Right cardiac atrium (tissue), 5 donors: ENCODE measurements around the gene KRTAP10-7. TPM values are rescaled to one million over a fixed set of nuclear protein-coding genes. Genes with fewer than 3 reads are reported as not detected.
"Not testable (repeated sequence)": the region's sequence is repeated elsewhere in the genome, so short reads cannot be mapped to it uniquely, and the experiment has no call there.

Source experiments
- ATAC-seq, 2 donors: fragments of 200-7000 bp; cut with Tn5 transposase; one replicate each; pipeline versions ENCODE4 v1.8.0 to v1.9.1; 2020; ENCODE audit warnings: moderate library complexity in 2 of 2, mild to moderate bottlenecking in 1 of 2
- DNase-seq, 3 donors: peaks; one replicate each; pipeline ENCODE4 v3.0.0-alpha.2; 2020
- H3K27ac ChIP-seq: one replicate; pipeline ENCODE4 v1.5.1; 2013; ENCODE audit warnings: mild to moderate bottlenecking, low read length, control low read depth, moderate library complexity
- H3K27me3 ChIP-seq: one replicate; pipeline ENCODE4 v1.6.1; 2013; ENCODE audit not compliant: control insufficient read depth, insufficient read depth
- H3K4me1 ChIP-seq: one replicate; pipeline ENCODE4 v1.6.1; 2013; ENCODE audit warnings: low read length; ENCODE audit not compliant: control insufficient read depth, insufficient read depth
- H3K4me3 ChIP-seq: one replicate; pipeline ENCODE4 v1.5.1; 2013; ENCODE audit warnings: low read length, control low read depth
- H3K9me3 ChIP-seq: one replicate; pipeline ENCODE4 v1.6.1; 2013; ENCODE audit warnings: low read length; ENCODE audit not compliant: control insufficient read depth
- WGBS: extraction: QIAGEN DNeasy Blood & Tissue Kit; methylation state at CpG from one replicate; pipeline ENCODE4 v1.1.7; 2013; 5-methylcytosine and 5-hydroxymethylcytosine counted together
- intact Hi-C, 4 donors: fragments of 100-400 bp; cut with DNase I; formaldehyde crosslinking; loops; one replicate each; pipeline versions ENCODE4 v1.11.0 to v1.14.0; 2022 to 2023
- polyA plus RNA-seq: library from polyadenylated mRNA; stranded (reverse); fragments of 200-250 nt; gene quantifications from one replicate; pipeline ENCODE4 v1.2.3, GENCODE V29; 2013
- total RNA-seq, 4 donors: library from RNA; stranded (reverse); fragmentation: NEBNext Ultra II Directional; extraction: Animal tissue kit (Norgen Biotek cat#: 25700); gene quantifications; one replicate each; pipeline ENCODE4 v1.2.1, GENCODE V29; 2021
- donor health status: healthy with polysubstance abuse.
- donor health status: DM: no; HTN: yes; CAD: no.
- donor health status: DM: no; HTN: no; CAD: no.
- donor health status: DM: no; HTN: yes; CAD: no; lungs with severe emphysema.
- donor health status: DM: yes; HTN: yes; CAD: no.

The KRTAP10-7 gene
- total and polyA plus RNA-seq, 5 donors, result not detected

GRCh38 chr21:44640761-44641160 is 40.4 kb downstream of the KRTAP10-7 start:
- Histone ChIP-seq H3K27me3 (no peaks in the 10 kb centered on the region), H3K9me3 (peaks cover 4% of the 10 kb centered on the region), H3K27ac (no peak overlapping the region), H3K4me3 (no peak overlapping the region), H3K4me1 (no peaks in the 10 kb centered on the region)
- 84% methylated on average over 5 of the region's 5 CpGs for WGBS
- no peak for ATAC-seq
- no peak for DNase-seq
- intact Hi-C loops, result no loop called here

- no peak for ATAC-seq
- Histone ChIP-seq H3K4me1 (no peaks in the 10 kb centered on the region), H3K27ac (no peak overlapping the region), H3K9me3 (peaks cover 4% of the 10 kb centered on the region), H3K4me3 (no peak overlapping the region), H3K27me3 (no peaks in the 10 kb centered on the region)
- intact Hi-C loops, result no loop called here
- WGBS, result 61% methylated on average over 14 of the region's 14 CpGs
- no peak for DNase-seq
Measured at GRCh38 chr21:44643741-44644310, 43.4 kb downstream of the KRTAP10-7 start.

GRCh38 chr21:44644878-44645277 is 44.5 kb downstream of the KRTAP10-7 start:
- H3K27me3 ChIP-seq, result no peaks in the 10 kb centered on the region
- WGBS, result 46% methylated on average over 2 of the region's 2 CpGs
- intact Hi-C loops, result no loop called here

GRCh38 chr21:44646366-44647221 is 46.2 kb downstream of the KRTAP10-7 start, which contains the start of gene KRTAP10-11:
TSS of gene KRTAP10-11 (plus strand) at chr21:44646414. CDS start at chr21:44646459, 45 bp downstream.
- H3K27me3 ChIP-seq, intact Hi-C loops, H3K4me1 ChIP-seq, ATAC-seq, H3K4me3 ChIP-seq, H3K9me3 ChIP-seq, H3K27ac ChIP-seq, DNase-seq: not testable (repeated sequence)
- 74% methylated on average over 21 of the region's 21 CpGs for WGBS

More at GRCh38 chr21:44644878-44645277, 44.5 kb downstream of the KRTAP10-7 start:
- Histone ChIP-seq H3K4me1 (no peaks in the 10 kb centered on the region), H3K27ac (no peak overlapping the region), H3K9me3 (peaks cover 4% of the 10 kb centered on the region), H3K4me3 (no peak overlapping the region)
- DNase-seq (no peak), ATAC-seq (no peak)

DNA sequence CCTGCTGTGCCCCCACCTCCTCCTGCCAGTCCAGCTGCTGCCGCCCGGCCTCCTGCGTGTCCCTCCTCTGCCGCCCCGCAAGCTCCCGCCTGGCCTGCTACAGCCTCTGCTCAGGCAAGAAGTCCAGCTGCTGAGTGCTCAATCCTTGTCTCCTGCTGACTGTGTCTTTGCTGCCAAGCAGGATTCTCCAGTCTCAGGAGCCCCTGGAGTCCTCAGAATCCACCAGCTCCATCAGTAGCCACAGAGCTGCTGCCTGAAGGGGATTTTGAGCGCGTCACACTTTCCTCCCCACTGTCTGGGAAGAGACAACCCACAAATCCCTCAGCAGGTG is 46.8 kb downstream of the KRTAP10-7 start:
- ATAC-seq (no peak), DNase-seq (no peak)
- Histone ChIP-seq H3K4me3 (no peak overlapping the region), H3K27ac (no peak overlapping the region), H3K4me1 (no peaks in the 10 kb centered on the region), H3K27me3 (no peaks in the 10 kb centered on the region), H3K9me3 (no peaks in the 10 kb centered on the region)
- 68% methylated on average over 8 of the region's 8 CpGs for WGBS
- intact Hi-C loops, result no loop called here

DNA sequence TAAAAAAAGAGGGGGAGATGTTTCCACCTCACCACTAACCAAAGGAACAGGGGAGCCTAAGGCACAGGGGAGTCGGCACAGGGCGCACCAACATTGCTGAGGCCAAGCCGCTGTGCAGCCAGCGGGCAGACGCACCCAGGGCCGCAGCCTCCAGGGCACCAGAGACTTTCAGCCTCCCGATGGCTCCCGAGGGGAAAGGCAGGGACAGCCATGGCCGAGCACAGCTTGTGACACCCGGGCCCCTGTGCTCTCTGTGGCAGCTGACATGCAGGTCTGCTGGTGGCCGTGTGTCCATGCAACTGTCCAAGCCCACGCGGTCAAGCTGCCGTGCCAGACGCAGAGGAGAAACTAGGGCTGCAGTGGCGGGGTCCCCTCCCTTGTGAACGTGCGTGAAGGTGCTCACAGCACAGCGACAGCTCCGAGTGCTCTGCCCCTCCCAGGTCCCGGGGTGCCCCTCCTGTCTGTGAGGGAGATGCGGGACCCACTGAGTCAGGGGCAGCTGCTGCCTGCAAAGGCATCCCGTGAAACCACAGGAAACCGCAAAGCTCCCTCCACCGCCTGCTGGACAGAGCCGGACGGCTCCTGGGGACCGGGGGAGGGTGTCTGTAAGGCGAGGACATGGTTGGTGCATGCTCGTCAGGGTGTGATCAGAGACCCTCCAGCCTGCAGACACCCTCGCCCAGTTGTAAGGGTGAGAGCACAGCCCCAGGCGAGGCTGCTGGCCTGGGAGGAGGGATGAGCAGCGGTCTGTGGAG is 48.3 kb downstream of the KRTAP10-7 start:
- no peak for DNase-seq
- Histone ChIP-seq H3K9me3 (no peaks in the 10 kb centered on the region), H3K27ac (no peak overlapping the region), H3K4me3 (no peak overlapping the region), H3K4me1 (no peaks in the 10 kb centered on the region), H3K27me3 (no peaks in the 10 kb centered on the region)
- WGBS, result 76% methylated on average over 33 of the region's 33 CpGs
- no peak for ATAC-seq
- intact Hi-C loops, result no loop called here

GRCh38 chr21:44649521-44650100 is 49.2 kb downstream of the KRTAP10-7 start:
- WGBS, result 81% methylated on average over 18 of the region's 18 CpGs
- Histone ChIP-seq H3K4me3 (no peak overlapping the region), H3K4me1 (no peaks in the 10 kb centered on the region), H3K27me3 (no peaks in the 10 kb centered on the region), H3K27ac (no peak overlapping the region), H3K9me3 (no peaks in the 10 kb centered on the region)
- ATAC-seq (no peak), DNase-seq (no peak)
- intact Hi-C loops, result no loop called here

GRCh38 chr21:44650265-44650972 is 50.0 kb downstream of the KRTAP10-7 start:
- H3K4me1 ChIP-seq, result no peaks in the 10 kb centered on the region
- H3K4me3 ChIP-seq, result no peak overlapping the region
- ATAC-seq (no peak), DNase-seq (no peak)
- H3K27ac ChIP-seq, result no peak overlapping the region
- H3K9me3 ChIP-seq, result no peaks in the 10 kb centered on the region
- WGBS, result 90% methylated on average over 20 of the region's 20 CpGs
- H3K27me3 ChIP-seq, result no peaks in the 10 kb centered on the region
- intact Hi-C loops, result no loop called here

DNA sequence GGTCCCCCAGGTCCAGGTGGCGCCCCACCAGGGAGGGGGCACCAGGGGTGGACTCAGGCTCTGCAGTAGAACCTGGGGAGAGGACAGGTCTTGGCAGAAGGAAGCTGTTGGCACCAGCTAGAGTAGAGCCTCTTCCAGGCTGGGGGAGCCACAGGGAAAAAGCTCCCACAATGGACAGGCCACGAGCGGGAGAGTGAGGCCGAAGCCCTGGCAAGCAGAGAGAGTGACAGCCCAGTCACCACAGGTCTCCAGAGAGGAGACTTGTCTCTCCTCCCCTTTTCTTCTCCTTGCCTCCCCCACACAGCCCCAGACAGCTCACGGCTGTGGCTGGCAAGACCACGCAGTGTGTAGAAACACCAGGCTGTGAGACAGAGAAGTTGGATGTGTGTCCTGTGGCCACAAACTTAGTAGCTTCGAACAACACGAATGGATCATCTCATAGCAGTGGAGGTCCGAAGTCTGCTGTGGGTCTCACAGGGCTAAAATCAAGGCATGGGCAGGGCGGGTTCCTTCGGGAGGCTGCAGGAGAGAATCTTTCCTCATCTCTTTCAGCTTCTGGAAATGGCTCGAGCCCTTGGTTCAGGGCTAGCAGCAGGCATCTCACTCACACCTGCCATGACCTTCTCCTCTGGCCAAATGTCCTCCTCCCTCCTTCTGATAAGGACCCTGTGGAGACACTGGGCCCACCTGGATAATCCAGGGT is 50.7 kb downstream of the KRTAP10-7 start:
- intact Hi-C loops, result no loop called here
- no peaks in the 10 kb centered on the region for H3K4me1 ChIP-seq
- H3K4me3 ChIP-seq, result no peak overlapping the region
- WGBS, result 83% methylated on average over 12 of the region's 12 CpGs
- no peak for DNase-seq
- no peaks in the 10 kb centered on the region for H3K27me3 ChIP-seq
- no peaks in the 10 kb centered on the region for H3K9me3 ChIP-seq
- H3K27ac ChIP-seq, result no peak overlapping the region
- ATAC-seq, result no peak
